Nephron progenitor cell (in vitro differentiated cells): ENCODE results near the gene MLF1.
"Not testable (repeated sequence)": the region's sequence is repeated elsewhere in the genome, so short reads cannot be mapped to it uniquely, and the experiment has no call there.

Source experiments
- DNase-seq: peaks from one replicate; pipeline ENCODE4 v3.0.0; 2021
- H3K27ac Mint-ChIP-seq: 2 replicates; pipeline ENCODE4 v1.8.0; 2021; ENCODE audit warnings: mild to moderate bottlenecking, moderate library complexity, mixed read lengths
- H3K27me3 Mint-ChIP-seq: 2 replicates; pipeline ENCODE4 v1.8.0; 2021; ENCODE audit warnings: mild to moderate bottlenecking, low read depth, mixed read lengths; ENCODE audit not compliant: poor library complexity
- H3K36me3 Mint-ChIP-seq: 2 replicates; pipeline ENCODE4 v1.8.0; 2021; ENCODE audit warnings: low read depth, mixed read lengths
- H3K4me1 Mint-ChIP-seq: 2 replicates; pipeline ENCODE4 v1.8.0; 2021; ENCODE audit warnings: mixed read lengths
- H3K4me3 Mint-ChIP-seq: 2 replicates; pipeline ENCODE4 v1.8.0; 2021; ENCODE audit warnings: mild to moderate bottlenecking, moderate library complexity, mixed read lengths
- H3K9me3 Mint-ChIP-seq: 2 replicates; pipeline ENCODE4 v1.8.0; 2021; ENCODE audit warnings: mild to moderate bottlenecking, moderate library complexity, mixed read lengths
- TF ChIP-seq, protein P1 (sequence below): fragments of 200-600 bp; sonication (generic); IDR thresholded peaks from 2 replicates; pipeline ENCODE4 v1.5.0; 2021; ENCODE audit warnings: antibody characterized with exemption

Gene MLF1

DNA sequence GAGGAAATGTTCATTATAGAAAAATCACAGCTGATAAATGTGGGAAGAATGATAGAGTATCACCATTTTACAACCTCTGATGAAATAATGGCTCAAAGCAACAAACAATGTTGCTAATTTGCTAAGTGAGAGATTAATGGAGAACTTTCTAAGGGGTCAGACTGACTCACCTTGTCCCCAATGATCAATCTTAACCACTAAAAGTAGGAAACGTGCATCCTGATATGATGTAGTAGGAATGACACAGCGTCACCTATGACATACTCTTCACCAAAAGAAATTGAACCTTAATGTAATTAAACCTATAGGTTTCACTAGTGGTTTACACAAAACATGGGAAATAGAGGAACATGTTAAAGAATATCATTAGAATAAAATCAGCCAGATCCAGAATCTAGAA lies 35.1 kb upstream of the MLF1 start:
- TF ChIP-seq, protein P1, sequence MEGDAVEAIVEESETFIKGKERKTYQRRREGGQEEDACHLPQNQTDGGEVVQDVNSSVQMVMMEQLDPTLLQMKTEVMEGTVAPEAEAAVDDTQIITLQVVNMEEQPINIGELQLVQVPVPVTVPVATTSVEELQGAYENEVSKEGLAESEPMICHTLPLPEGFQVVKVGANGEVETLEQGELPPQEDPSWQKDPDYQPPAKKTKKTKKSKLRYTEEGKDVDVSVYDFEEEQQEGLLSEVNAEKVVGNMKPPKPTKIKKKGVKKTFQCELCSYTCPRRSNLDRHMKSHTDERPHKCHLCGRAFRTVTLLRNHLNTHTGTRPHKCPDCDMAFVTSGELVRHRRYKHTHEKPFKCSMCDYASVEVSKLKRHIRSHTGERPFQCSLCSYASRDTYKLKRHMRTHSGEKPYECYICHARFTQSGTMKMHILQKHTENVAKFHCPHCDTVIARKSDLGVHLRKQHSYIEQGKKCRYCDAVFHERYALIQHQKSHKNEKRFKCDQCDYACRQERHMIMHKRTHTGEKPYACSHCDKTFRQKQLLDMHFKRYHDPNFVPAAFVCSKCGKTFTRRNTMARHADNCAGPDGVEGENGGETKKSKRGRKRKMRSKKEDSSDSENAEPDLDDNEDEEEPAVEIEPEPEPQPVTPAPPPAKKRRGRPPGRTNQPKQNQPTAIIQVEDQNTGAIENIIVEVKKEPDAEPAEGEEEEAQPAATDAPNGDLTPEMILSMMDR = no peak
- DNase-seq = no peak
- Mint-ChIP-seq H3K4me1 (no peaks in the 10 kb centered on the region), H3K4me3 (no peak overlapping the region), H3K27me3 (no peaks in the 10 kb centered on the region), H3K9me3 (no peaks in the 10 kb centered on the region), H3K36me3 (no peaks in the 10 kb centered on the region), H3K27ac (no peak overlapping the region)

DNA sequence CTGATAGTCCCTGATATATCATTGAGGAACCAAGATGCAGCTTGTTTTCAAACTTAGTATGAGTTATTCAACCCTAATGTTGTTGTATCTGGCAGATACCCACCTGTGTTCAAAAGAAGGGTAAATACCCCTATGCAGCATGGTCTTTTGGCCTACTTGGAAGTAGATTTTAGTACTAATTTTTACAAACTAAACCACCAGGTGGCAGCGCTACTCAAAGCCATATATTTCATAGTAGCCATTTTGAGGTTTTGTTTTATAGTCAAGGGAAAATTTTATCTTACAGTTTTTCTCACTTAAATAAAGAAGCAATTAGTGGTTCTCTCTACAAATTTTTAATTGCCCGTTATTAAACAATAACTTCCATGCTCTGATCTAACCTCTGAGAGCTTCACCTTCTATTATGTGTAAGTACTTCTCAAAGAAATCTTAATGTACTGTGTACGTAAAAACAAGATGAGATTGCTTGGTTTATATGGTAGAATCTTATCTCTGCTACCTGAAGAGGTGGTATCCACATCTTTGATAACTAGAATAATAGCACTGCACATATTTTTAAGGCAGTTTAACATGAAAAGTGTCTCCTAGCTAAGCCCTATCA lies 31.5 kb upstream of the MLF1 start:
- TF ChIP-seq, protein P1 = peak; percentile 46
- Mint-ChIP-seq H3K36me3 (peaks cover 9% of the 10 kb centered on the region), H3K9me3 (no peaks in the 10 kb centered on the region), H3K4me1 (no peaks in the 10 kb centered on the region), H3K27ac (no peak overlapping the region), H3K27me3 (no peaks in the 10 kb centered on the region), H3K4me3 (no peak overlapping the region)
- peak; percentile 25 for DNase-seq

DNA sequence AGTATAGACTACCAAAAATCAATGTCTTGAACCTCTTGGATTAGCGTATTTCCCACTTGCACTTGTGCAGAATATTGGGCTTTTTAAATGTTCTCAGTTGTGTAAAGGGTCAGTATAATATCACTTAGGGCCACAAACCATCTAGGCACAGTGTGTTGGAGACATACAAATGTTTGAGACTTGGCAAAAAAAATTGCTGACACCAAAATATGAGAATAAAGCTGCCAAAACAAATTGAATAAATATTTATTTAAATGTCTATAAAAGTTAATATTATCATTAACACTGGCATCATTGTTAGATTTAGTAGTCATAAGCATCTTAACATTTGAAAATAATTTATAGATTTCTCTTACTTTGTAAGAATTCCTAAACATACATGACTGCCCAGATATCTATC lies 30.9 kb upstream of the MLF1 start:
- no peaks in the 10 kb centered on the region for H3K9me3 Mint-ChIP-seq
- no peak overlapping the region for H3K27ac Mint-ChIP-seq
- TF ChIP-seq, protein P1 = no peak

DNA sequence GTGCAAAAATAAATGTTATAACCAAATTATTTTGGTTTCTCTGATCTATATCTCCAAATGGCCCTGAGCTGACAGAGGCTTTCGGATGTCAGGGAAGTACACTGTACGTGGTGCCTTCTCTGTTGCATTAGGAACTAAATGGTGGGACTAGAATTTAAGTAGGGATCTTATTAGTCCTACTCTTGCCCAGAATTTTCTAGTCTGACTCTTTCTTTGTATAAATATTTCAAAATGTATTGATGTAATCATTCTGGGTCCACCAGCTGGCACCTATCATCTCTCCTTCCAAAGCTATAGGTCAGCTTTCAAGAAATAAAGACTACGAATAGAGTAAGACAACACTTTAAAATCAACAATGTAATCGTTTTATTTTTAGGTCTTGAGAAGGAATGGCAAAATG lies 22.3 kb upstream of the MLF1 start:
- no peak overlapping the region for H3K27ac Mint-ChIP-seq
- DNase-seq = no peak
- TF ChIP-seq, protein P1 = no peak
- H3K4me1 Mint-ChIP-seq = no peaks in the 10 kb centered on the region
- H3K27me3 Mint-ChIP-seq = peaks cover 3% of the 10 kb centered on the region
- no peak overlapping the region for H3K4me3 Mint-ChIP-seq
- peaks cover 25% of the 10 kb centered on the region for H3K36me3 Mint-ChIP-seq
- H3K9me3 Mint-ChIP-seq = peaks cover 3% of the 10 kb centered on the region

More for the DNA sequence above, 30.9 kb upstream of the MLF1 start:
- Mint-ChIP-seq H3K27me3 (no peaks in the 10 kb centered on the region), H3K36me3 (peaks cover 13% of the 10 kb centered on the region), H3K4me1 (no peaks in the 10 kb centered on the region), H3K4me3 (no peak overlapping the region)
- no peak for DNase-seq

DNA sequence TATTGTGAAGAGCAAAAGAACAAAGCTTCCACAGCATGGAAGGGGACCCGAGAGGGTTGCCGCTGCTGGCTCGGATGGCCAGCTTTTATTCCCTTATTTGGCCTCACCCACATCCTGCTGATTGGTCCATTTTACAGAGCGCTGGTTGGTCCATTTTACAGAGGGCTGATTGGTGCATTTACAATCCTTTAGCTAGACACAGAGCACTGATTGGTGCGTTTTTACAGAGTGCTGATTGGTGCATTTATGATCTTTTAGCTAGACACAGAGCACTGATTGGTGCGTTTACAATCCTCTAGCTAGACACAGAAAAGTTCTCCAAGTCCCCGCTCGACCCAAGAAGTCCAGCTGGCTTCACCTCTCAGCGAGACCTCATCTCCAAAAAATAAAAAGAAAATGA lies 21.1 kb upstream of the MLF1 start:
- H3K4me3 Mint-ChIP-seq, H3K27me3 Mint-ChIP-seq, DNase-seq, H3K9me3 Mint-ChIP-seq, H3K27ac Mint-ChIP-seq, H3K4me1 Mint-ChIP-seq: not testable (repeated sequence)
- H3K36me3 Mint-ChIP-seq = peaks cover 17% of the 10 kb centered on the region

DNA sequence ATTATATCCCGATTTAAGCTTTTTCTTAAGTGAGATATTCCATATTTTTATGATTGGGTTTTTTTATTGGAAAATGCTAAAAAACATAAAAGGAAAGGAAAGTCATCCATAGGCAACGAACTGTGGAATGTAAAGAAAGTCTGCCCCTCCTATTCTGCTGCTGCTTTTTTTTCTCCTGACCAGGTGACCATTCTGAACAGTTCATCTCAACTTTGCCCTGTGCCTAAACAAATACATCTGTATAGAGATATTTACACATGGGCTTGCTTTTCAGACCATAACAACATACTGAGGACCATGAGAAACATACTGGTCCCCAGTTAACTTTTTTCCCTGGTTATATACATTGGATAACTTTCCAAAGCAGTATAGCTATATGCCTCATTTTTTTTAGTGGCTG lies 18.9 kb upstream of the MLF1 start:
- no peak overlapping the region for H3K4me3 Mint-ChIP-seq
- H3K9me3 Mint-ChIP-seq = peaks cover 3% of the 10 kb centered on the region
- DNase-seq = no peak
- no peak overlapping the region for H3K27ac Mint-ChIP-seq
- peaks cover 12% of the 10 kb centered on the region for H3K36me3 Mint-ChIP-seq
- TF ChIP-seq, protein P1 = no peak
- H3K27me3 Mint-ChIP-seq = peaks cover 3% of the 10 kb centered on the region
- H3K4me1 Mint-ChIP-seq = no peaks in the 10 kb centered on the region
